ENCODE results near the gene AJAP1.

The AJAP1 gene

DNA sequence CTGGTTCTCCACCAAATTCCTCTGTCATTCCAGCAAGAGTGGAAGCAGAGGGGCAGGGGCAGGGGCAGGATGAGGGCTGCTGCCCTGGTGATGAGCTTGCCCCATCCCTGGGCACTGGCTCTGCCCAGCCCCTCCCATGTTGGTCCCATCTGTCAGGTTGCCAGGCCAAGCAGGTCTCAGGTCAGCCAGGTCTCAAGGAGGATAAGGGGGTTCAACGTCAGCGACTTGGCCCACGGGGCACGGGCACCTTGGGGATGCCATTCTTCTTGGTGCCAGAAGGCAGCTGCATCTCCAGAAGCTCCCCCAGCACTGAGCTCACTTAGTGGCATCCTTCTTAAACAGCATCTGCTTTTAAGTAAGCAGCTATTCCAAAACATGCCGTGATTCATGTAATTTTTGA, 133.1 kb downstream of the AJAP1 start:
- no peak for DNase-seq (ENCODE audit: low read depth in 2 of 2)
- H3K4me3 ChIP-seq (replicated peaks in 1 of 2; ENCODE audit: low read depth in 2 of 2, low read length in 2 of 2) = no peak overlapping the region
- no peak for TF ChIP-seq CTCF (IDR thresholded peaks at IDR 0.05; ENCODE audit: low read depth, low read length)

DNA sequence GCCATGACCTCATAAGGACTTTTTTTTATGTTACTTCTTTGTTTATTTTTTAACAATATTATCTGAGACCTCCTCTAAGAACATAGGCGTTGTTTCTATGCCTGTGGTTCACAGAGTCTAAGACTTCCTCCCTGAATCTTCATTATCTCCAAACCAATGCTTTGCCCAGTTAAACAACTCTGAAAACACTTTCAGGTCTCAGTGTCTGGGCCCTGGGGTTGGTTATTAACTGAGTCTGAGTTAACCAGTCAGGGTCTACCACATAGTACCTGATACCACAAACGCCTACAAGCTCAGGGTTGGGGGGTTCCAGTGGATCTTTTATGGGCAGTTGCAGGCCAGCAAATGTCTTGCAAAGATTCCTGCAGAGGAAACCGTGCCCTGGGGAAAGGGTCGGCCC, 138.2 kb downstream of the AJAP1 start:
- TF ChIP-seq CTCF (IDR thresholded peaks at IDR 0.05; ENCODE audit: low read depth, low read length) = no peak
- no peak for DNase-seq (ENCODE audit: low read depth in 2 of 2)
- no peak overlapping the region for H3K4me3 ChIP-seq (replicated peaks in 1 of 2; ENCODE audit: low read depth in 2 of 2, low read length in 2 of 2)

DNA sequence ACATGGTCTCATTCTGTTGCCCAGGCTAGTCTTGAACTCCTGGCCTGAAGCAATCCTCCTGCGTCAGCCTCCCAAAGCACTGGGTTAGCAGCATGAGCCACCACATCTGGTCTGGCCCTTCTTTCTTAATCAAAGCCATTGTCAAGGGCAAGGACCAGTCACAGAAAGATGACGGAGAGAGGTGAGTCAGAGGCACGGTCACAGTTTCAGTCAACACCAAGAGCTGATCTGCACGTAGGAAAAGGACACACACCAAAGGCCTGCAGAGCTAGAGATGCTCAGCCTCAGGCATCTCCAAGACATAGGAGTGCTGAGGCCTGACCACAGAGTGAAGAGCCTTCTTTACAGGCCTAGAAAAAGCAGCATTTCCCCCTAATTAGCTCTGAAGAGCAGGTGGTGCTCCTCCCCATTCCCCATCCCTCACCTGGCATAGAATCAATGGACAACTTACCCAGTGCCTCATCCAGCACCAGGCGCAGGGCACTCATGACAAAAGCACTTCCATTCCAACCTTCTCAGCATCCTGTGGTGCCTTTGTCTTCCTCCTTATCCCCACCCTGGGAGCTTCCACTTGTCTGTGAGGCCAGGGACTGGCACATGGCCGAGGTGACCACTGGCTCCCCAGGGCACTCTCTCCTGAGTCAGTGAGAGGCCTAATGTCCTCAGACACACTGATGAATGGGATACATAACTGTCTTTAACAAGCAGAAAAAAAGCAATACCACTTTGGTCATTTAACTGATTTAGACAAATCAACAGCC, 139.8 kb downstream of the AJAP1 start:
- no peak overlapping the region for H3K4me3 ChIP-seq (replicated peaks in 1 of 2; ENCODE audit: low read depth in 2 of 2, low read length in 2 of 2)
- no peak for DNase-seq (ENCODE audit: low read depth in 2 of 2)
- no peak for TF ChIP-seq CTCF (IDR thresholded peaks at IDR 0.05; ENCODE audit: low read depth, low read length)

DNA sequence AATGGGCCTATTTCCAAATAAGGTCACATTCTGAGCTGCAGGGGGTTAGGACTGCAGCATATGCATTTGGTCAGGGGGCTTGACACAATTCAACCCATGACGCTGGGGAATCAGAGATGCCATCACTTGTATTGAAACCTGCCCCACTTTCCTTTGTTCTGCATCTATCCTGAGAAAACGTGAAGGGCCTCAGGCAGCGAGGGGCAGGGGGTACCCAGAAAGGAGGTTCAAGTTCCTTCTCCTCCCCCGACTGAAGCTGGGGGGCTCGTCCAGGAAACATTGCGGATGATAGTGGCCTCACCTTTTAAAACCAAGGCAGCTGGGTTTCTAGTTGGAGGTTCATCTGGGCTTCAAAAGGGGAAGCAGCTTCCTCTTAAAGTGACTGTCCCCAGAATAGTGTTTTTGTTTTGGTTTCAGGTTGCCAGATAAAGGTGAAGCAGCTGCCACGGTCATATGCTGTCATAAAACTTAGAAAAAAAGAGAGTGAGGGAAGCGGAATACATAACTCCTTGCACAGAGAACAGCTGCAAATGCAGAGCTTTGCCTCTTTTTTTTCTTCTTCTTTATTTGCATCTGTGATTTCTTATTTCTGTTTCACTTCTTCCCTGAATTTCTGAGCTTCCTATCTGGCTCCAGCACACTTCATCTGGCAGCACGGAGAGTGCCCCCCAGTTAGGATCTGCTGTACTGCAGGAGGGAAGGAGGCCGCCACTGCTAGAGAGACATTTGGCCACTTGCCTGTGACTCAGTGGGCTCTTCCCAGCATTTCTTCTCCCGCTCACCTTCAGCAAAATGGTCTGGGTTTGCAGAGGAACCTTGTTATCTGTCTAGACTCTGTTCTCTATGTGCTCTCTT, 142.0 kb downstream of the AJAP1 start:
- TF ChIP-seq CTCF (IDR thresholded peaks at IDR 0.05; ENCODE audit: low read depth, low read length) = no peak
- DNase-seq (ENCODE audit: low read depth in 2 of 2) = no peak

GRCh38 chr1:4797016-4797410, 142.6 kb downstream of the AJAP1 start:
- H3K4me3 ChIP-seq (replicated peaks in 1 of 2; ENCODE audit: low read depth in 2 of 2, low read length in 2 of 2) = no peak overlapping the region
- no peak for TF ChIP-seq CTCF (IDR thresholded peaks at IDR 0.05; ENCODE audit: low read depth, low read length)
- no peak for DNase-seq (ENCODE audit: low read depth in 2 of 2)

More for the DNA sequence above, 142.0 kb downstream of the AJAP1 start:
- no peak overlapping the region for H3K4me3 ChIP-seq (replicated peaks in 1 of 2; ENCODE audit: low read depth in 2 of 2, low read length in 2 of 2)

DNA sequence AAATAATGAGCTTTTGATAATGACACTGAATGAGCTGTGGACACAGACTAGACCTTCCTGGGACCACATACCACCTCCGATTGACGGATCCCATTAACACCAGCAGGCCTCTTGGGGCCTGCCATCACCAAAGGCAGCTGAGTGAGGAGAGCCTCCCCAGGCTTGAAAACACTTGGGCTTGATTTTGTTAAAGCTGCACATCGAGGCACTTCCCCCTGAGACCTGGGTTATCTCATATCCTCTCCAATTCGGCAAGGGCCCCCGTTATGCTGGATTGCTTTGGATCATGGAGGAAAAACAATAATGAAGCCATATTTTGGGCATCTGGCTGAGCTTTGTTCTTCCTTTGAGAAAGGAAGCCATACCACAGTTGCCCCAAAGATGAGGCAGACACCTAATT, 143.0 kb downstream of the AJAP1 start:
- DNase-seq (ENCODE audit: low read depth in 2 of 2) = no peak
- no peak for TF ChIP-seq CTCF (IDR thresholded peaks at IDR 0.05; ENCODE audit: low read depth, low read length)
- H3K4me3 ChIP-seq (replicated peaks in 1 of 2; ENCODE audit: low read depth in 2 of 2, low read length in 2 of 2) = no peak overlapping the region

Measured in cardiac fibroblast (primary cell).